ENCODE results near the gene PLA2G4E. TPM values are rescaled to one million over a fixed set of nuclear protein-coding genes. Genes with fewer than 3 reads are reported as not detected.

Gene PLA2G4E
- total RNA-seq, 3 donors from 2014 or later: not detected

GRCh38 chr15:41971895-41972252 is 49.0 kb downstream of the PLA2G4E start:
- Histone ChIP-seq H3K9me3 (no peaks in the 10 kb centered on the region), H3K27ac (peak overlapping the region; percentile 96), H3K36me3 (no peaks in the 10 kb centered on the region), H3K4me1 (peaks cover 0 to 7% of the 10 kb centered on the region in 2 donors), H3K4me3 (peak overlapping the region; percentile 73 to 93 (median 74)), H3K27me3 (no peaks in the 10 kb centered on the region)
- intact Hi-C loops (cut with DNase I; ENCODE audit: low total_unique reads): no loop called here
- TF ChIP-seq CTCF (IDR thresholded peaks at IDR 0.05) (no peak), POLR2AphosphoS5 (IDR thresholded peaks at IDR 0.05) (no peak), POLR2A (IDR thresholded peaks at IDR 0.05) (no peak)
- DNase-seq (ENCODE audit: low spot score in 2 of 2): no peak

GRCh38 chr15:41971089-41971894 is 49.5 kb downstream of the PLA2G4E start:
- TF ChIP-seq CTCF (IDR thresholded peaks at IDR 0.05) (peak in 2 of 3 donors; percentile 12 to 51), POLR2AphosphoS5 (IDR thresholded peaks at IDR 0.05) (peak in 2 of 3 donors; percentile 32 to 74), POLR2A (IDR thresholded peaks at IDR 0.05) (no peak)
- peak overlapping the region; percentile 96 for H3K27ac ChIP-seq
- H3K9me3 ChIP-seq: no peaks in the 10 kb centered on the region
- peak; percentile 63 to 66 for DNase-seq (ENCODE audit: low spot score in 2 of 2)
- peak overlapping the region; percentile 73 to 93 (median 74) for H3K4me3 ChIP-seq
- H3K36me3 ChIP-seq: no peaks in the 10 kb centered on the region
- no peaks in the 10 kb centered on the region for H3K27me3 ChIP-seq
- intact Hi-C loops (cut with DNase I; ENCODE audit: low total_unique reads): no loop called here
- H3K4me1 ChIP-seq: peaks cover 0 to 9% of the 10 kb centered on the region in 2 donors

- Histone ChIP-seq H3K9me3 (no peaks in the 10 kb centered on the region), H3K4me3 (peak overlapping the region; percentile 73 to 93 (median 74)), H3K27me3 (no peaks in the 10 kb centered on the region), H3K27ac (peak overlapping the region; percentile 96), H3K4me1 (peaks cover 0 to 11% of the 10 kb centered on the region in 2 donors), H3K36me3 (no peaks in the 10 kb centered on the region)
- TF ChIP-seq POLR2A (IDR thresholded peaks at IDR 0.05) (no peak), POLR2AphosphoS5 (IDR thresholded peaks at IDR 0.05) (no peak), CTCF (IDR thresholded peaks at IDR 0.05) (no peak)
- intact Hi-C loops (cut with DNase I; ENCODE audit: low total_unique reads): no loop called here
- DNase-seq (ENCODE audit: low spot score in 2 of 2): no peak
Observed at GRCh38 chr15:41970456-41970855, 50.4 kb downstream of the PLA2G4E start.

- Histone ChIP-seq H3K27ac (peak overlapping the region; percentile 96), H3K36me3 (no peaks in the 10 kb centered on the region), H3K27me3 (no peaks in the 10 kb centered on the region), H3K9me3 (no peaks in the 10 kb centered on the region), H3K4me1 (peaks cover 0 to 11% of the 10 kb centered on the region in 2 donors), H3K4me3 (peak overlapping the region; percentile 6 to 93 (median 73))
- TF ChIP-seq CTCF (IDR thresholded peaks at IDR 0.05) (no peak), POLR2A (IDR thresholded peaks at IDR 0.05) (no peak), POLR2AphosphoS5 (IDR thresholded peaks at IDR 0.05) (no peak)
- peak; percentile 18 to 31 for DNase-seq (ENCODE audit: low spot score in 2 of 2)
- intact Hi-C loops (cut with DNase I; ENCODE audit: low total_unique reads): no loop called here
Observed at GRCh38 chr15:41969851-41970431, 50.9 kb downstream of the PLA2G4E start.

GRCh38 chr15:41968701-41969100 is 52.1 kb downstream of the PLA2G4E start:
- TF ChIP-seq POLR2AphosphoS5 (IDR thresholded peaks at IDR 0.05): no peak
- TF ChIP-seq POLR2A (IDR thresholded peaks at IDR 0.05): no peak
- no peak for TF ChIP-seq CTCF (IDR thresholded peaks at IDR 0.05)
- Histone ChIP-seq H3K4me3 (no peak overlapping the region), H3K27ac (peak overlapping the region; percentile 87 to 96), H3K27me3 (no peaks in the 10 kb centered on the region), H3K4me1 (peaks cover 0 to 11% of the 10 kb centered on the region in 2 donors), H3K36me3 (no peaks in the 10 kb centered on the region), H3K9me3 (no peaks in the 10 kb centered on the region)
- no peak for DNase-seq (ENCODE audit: low spot score in 2 of 2)
- intact Hi-C loops (cut with DNase I; ENCODE audit: low total_unique reads): no loop called here

All from breast epithelium (tissue), 4 donors.